ENCODE results near the gene GALE.

GALE gene

DNA sequence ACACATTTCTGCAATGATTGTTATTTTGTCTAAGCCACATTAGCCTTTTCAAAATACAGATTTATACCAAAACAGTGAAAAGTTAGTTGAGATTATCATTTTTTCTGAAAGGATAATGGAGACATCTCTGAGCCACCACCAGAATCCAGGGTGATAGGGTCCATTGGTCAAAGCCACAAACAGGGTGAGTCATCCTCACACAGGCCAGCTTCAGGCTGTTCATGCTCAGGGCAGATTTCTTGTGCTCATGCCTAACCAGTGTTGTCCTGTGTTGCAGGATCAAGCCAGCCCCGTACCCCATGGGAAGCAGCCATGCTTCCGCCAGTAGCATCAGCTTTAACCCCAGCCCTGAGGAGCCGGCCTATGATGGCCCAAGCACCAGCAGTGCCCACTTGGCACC, 43.9 kb downstream of the GALE start:
- no peak for DNase-seq

DNA sequence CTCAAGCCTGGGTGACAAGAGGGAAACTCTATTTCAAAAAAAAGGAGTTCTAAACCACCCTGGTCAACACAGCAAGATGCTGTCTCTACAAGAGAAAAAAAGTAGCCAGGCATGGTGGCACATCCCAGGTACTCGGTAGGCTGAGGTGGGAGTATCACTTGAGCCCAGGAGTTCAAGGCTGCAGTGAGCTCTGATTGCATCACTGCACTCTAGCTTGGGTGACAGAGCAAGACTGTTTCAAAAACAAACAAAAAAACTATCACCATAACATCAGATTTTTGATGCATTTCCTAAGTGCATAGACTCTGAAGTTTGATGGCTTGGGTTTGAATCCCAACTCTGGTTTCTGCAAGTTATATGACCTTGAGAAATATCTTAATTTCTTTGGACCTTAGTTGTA, 47.6 kb downstream of the GALE start:
- no peak for DNase-seq

DNA sequence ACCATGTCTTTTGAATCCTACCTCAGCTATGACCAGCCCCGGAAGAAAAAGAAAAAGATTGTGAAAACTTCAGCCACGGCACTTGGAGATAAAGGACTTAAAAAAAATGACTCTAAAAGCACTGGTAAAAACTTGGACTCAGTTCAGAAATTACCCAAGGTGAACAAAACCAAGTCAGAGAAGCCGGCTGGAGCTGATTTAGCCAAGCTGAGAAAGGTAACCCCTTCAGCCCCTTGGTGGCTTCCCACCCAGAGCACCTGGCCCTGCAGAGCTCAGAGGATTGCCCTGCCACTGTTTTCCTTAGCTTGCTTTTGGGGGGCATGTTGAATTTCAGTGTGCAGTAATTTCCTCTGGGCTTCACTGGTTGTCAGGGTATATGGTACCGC, 48.7 kb downstream of the GALE start:
- no peak for DNase-seq

DNA sequence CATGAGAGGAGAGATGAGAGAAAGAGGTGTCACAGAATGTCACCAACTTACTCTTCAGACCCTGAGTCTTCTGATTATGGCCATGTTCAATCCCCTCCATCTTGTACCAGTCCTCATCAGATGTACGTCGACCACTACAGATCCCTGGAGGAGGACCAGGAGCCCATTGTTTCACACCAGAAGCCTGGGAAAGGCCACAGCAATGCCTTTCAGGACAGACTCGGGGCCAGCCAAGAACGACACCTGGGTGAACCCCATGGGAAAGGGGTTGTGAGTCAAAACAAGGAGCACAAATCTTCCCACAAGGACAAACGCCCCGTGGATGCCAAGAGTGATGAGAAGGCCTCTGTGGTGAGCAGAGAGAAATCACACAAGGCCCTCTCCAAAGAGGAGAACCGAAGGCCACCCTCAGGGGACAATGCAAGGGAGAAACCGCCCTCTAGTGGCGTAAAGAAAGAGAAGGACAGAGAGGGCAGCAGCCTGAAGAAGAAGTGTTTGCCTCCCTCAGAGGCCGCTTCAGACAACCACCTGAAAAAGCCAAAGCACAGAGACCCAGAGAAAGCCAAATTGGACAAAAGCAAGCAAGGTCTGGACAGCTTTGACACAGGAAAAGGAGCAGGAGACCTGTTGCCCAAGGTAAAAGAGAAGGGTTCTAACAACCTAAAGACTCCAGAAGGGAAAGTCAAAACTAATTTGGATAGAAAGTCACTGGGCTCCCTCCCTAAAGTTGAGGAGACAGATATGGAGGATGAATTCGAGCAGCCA, 49.3 kb downstream of the GALE start:
- peak in 1 of 56 donors; percentile 6 for DNase-seq

DNA sequence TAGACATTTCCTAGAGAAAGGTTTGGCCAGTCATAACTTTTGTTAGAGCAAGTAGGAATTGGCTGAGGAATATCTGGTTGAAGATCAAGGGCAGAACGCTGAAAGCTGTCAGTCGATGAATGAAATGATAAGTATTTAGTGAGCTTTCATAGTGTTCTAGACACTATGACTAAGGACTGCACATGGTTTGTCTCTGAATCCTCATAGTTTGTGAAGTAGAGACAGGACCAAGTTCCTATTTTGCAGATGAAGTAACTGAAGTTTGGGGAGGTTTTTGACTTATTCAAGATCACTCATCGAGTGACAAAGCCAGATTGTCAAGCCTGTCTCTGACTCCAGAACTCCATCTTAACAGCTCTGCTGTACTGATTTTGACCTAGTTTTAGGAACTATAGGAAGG, 52.5 kb downstream of the GALE start:
- DNase-seq: no peak
